Stomach (tissue), 9 donors: ENCODE data around the gene LMNB1. TPM values are rescaled to one million over a fixed set of nuclear protein-coding genes. Genes with fewer than 3 reads are reported as not detected.

Source experiments
- DNase-seq, 2 donors: peaks; one replicate each; pipeline versions ENCODE4 v3.0.0 to v3.0.0-alpha.2; 2013 to 2019
- H3K27ac ChIP-seq, 5 donors: fragments of 200-600 bp in 4 of 5; sonication (generic) in 4 of 5; one replicate each; pipeline ENCODE4 v1.5.1; 2013 to 2019; ENCODE audit warnings: mild to moderate bottlenecking in 1 of 5, moderate library complexity in 1 of 5
- H3K27me3 ChIP-seq, 3 donors: fragments of 200-600 bp; sonication (generic); one replicate each; pipeline ENCODE4 v1.5.1; 2017 to 2019; ENCODE audit warnings: mixed run types in 1 of 3
- H3K36me3 ChIP-seq, 4 donors: fragments of 200-600 bp; sonication (generic); 1 replicate in 3 of 4; 2 replicates in 1 of 4; pipeline ENCODE4 v1.5.1; 2016 to 2019
- H3K4me1 ChIP-seq, 4 donors: fragments of 200-600 bp; sonication (generic); one replicate each; pipeline ENCODE4 v1.5.1; 2016 to 2019
- H3K4me3 ChIP-seq, 4 donors: fragments of 200-600 bp; sonication (generic) in 3 of 4; one replicate each; pipeline ENCODE4 v1.5.1; 2016 to 2019; ENCODE audit warnings: mild to moderate bottlenecking in 1 of 4
- H3K9me3 ChIP-seq, 4 donors: fragments of 200-600 bp; sonication (generic); one replicate each; pipeline ENCODE4 v1.5.1; 2016 to 2019
- POLR2A ChIP-seq, 4 donors: fragments of 450-650 bp; IDR thresholded peaks; one replicate each; pipeline ENCODE4 v1.6.1; 2016; ENCODE audit warnings: antibody characterized with exemption in 4 of 4, control low read depth in 2 of 4, mild to moderate bottlenecking in 1 of 4, moderate library complexity in 1 of 4
- WGBS, 5 donors: extraction: QIAGEN DNeasy Blood & Tissue Kit in 3 of 5; methylation state at CpG; one replicate each; pipeline versions ENCODE4 v1.1.5 to v1.1.7; 2013 to 2018; 5-methylcytosine and 5-hydroxymethylcytosine counted together
- intact Hi-C: fragments of 100-400 bp; cut with DNase I; formaldehyde crosslinking; loops from one replicate; pipeline ENCODE4 v1.15.1; 2023; ENCODE audit warnings: low total_unique reads
- polyA plus RNA-seq, 3 donors: library from polyadenylated mRNA; stranded (reverse); fragments of 200-250 nt; gene quantifications; one replicate each; pipeline ENCODE4 v1.2.3, GENCODE V29; 2013
- small RNA-seq, 4 donors: library from RNA; depleted of rRNA; stranded (forward); fragments of <200 nt; gene quantifications; one replicate each; pipeline ENCODE3, GENCODE V24; 2016
- total RNA-seq, 5 donors: library from RNA; depleted of rRNA; stranded (reverse); fragments of >200 nt; gene quantifications; one replicate each; pipeline versions ENCODE4 v1.1.0 to v1.2.3, GENCODE V29; 2014 to 2016
- donor health status: healthy with polysubstance abuse.
- donor health status: Bipolar disorder and iron deficiency.
- donor health status: healthy.

LMNB1 gene
- total and polyA plus RNA-seq, 8 donors: 7.6 to 167 (median 9.9) TPM

- peak in 1 of 2 donors; percentile 35 for DNase-seq
- intact Hi-C loops: no loop called here
- TF ChIP-seq POLR2A (IDR thresholded peaks at IDR 0.05): no peak
- no peaks in the 10 kb centered on the region for H3K9me3 ChIP-seq
- H3K27me3 ChIP-seq: no peaks in the 10 kb centered on the region
- no peak overlapping the region for H3K27ac ChIP-seq
- 36 to 51% (median 43%) methylated on average over 5 of the region's 5 CpGs for WGBS, 5 donors
- no peaks in the 10 kb centered on the region for H3K36me3 ChIP-seq
- peaks cover 0 to 9% (median 0%) of the 10 kb centered on the region in 4 donors for H3K4me1 ChIP-seq
- no peak overlapping the region for H3K4me3 ChIP-seq
Observed at GRCh38 chr5:126884269-126884819, 107.4 kb downstream of the LMNB1 start.

Small RNA genes within 50 kb of the gene (small RNA-seq; reads per million reads assigned to genes)
- gene RNU6-752P: 0 reads per million in 4 donors

Other genes with a start within 250 kb of the LMNB1 start
- gene ALDH7A1, start 181.9 kb upstream of the LMNB1 start, total RNA-seq: 10 to 100 TPM in 4 of 5 donors, 1 to 10 TPM in 1; 4.9 to 55.6 (median 30.9) TPM
- gene ALDH7A1, start 181.9 kb upstream of the LMNB1 start, polyA plus RNA-seq: 10 to 100 TPM; 32.2 to 52.9 (median 32.9) TPM
- gene PHAX, start 176.2 kb upstream of the LMNB1 start, total RNA-seq: 100 to 1,000 TPM in 2 of 5 donors, 10 to 100 TPM in 3; 26.6 to 246 (median 61.1) TPM
- gene PHAX, start 176.2 kb upstream of the LMNB1 start, polyA plus RNA-seq: 10 to 100 TPM; 14.4 to 18.8 (median 15.4) TPM